GM10266 (cell line): ENCODE measurements around the gene MLN.

Source experiments
- DNase-seq: peaks from one replicate; pipeline ENCODE4 v3.0.0; 2012; ENCODE audit errors: extremely low spot score
- TF ChIP-seq, protein P1 (sequence below): IDR thresholded peaks from 2 replicates; pipeline ENCODE4 v1.5.1; 2012; ENCODE audit warnings: mild to moderate bottlenecking, low read depth; ENCODE audit not compliant: control insufficient read depth, insufficient read depth; ENCODE audit errors: missing control alignments

Gene MLN

DNA sequence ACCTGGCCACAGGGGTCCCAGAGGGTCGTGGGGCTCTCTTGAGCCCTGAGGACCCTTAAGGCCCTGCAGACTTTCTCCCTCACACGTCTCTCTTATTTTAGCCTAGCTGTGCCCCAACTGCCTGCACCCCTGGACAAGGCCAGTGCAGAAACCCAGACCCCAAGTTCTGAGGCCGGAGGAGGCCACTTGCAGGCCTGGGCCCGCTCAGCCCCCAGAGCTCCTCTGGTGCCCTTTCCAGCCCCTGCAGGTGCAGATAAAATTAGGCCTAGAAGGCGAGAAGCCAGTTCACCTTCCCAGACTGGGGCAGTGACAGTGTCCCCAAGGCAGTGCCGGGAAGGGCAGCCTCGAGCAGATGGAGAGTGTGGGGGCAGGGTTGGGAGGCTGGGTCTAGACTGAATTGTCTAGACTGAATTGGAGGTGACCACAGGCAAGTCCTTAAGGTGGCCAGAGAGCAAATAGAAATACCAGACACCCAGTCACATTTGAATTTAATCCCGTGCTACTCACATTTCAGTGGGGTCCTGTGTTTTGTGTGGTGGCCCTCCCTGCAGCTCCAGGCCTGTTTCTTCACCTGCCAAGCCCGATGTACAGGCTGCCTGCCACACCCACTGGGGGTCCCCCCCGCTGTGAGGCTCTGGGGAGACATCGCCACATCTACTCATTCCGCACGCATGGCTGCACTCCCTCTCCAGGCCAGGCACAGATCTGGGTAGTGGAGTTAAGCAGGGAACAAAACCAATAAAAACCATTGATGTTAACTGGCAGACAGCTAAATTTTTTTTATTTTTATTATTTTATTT lies 48.5 kb downstream of the MLN start:
- TF ChIP-seq, protein P1, sequence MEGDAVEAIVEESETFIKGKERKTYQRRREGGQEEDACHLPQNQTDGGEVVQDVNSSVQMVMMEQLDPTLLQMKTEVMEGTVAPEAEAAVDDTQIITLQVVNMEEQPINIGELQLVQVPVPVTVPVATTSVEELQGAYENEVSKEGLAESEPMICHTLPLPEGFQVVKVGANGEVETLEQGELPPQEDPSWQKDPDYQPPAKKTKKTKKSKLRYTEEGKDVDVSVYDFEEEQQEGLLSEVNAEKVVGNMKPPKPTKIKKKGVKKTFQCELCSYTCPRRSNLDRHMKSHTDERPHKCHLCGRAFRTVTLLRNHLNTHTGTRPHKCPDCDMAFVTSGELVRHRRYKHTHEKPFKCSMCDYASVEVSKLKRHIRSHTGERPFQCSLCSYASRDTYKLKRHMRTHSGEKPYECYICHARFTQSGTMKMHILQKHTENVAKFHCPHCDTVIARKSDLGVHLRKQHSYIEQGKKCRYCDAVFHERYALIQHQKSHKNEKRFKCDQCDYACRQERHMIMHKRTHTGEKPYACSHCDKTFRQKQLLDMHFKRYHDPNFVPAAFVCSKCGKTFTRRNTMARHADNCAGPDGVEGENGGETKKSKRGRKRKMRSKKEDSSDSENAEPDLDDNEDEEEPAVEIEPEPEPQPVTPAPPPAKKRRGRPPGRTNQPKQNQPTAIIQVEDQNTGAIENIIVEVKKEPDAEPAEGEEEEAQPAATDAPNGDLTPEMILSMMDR, result no peak
- DNase-seq, result no peak

DNA sequence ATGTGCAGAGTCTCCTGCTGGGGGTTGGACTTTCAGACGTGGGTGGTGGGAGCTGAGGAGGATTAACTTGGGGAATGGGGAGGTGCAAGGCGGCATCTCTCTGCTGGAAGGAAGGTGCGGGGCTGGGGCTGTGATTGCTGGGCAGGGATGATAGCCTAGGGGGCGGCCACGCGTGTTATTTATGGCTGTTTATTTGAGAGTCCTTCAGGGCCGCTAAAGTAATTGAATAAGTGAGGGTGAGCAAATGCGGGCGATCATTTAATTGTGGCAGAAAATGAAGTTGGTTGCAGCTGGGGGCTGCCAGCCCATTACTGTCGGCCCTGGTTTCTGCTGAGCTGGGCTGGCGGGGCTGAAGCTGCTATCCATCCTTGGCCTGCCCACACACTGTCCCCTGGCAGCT lies 49.6 kb downstream of the MLN start:
- TF ChIP-seq, protein P1, result no peak
- no peak for DNase-seq

DNA sequence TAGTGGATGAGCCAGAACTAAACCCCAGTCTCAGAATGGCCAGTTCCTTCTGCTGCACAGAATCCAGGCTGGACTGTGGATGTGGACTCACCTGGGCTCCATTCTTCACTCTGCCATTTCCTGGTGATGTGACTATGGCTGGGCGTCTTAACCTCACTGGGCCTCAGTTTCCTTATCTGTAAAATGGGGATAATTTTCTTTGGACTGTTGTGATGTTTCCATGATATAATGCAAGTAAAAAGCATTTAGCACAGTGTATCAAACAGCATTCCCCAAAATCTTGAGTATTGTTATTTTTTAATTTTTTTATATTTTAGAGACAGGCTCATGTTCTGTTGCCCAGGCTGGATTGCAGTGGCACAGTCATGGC lies 51.2 kb downstream of the MLN start:
- DNase-seq, result no peak
- TF ChIP-seq, protein P1, result no peak

DNA sequence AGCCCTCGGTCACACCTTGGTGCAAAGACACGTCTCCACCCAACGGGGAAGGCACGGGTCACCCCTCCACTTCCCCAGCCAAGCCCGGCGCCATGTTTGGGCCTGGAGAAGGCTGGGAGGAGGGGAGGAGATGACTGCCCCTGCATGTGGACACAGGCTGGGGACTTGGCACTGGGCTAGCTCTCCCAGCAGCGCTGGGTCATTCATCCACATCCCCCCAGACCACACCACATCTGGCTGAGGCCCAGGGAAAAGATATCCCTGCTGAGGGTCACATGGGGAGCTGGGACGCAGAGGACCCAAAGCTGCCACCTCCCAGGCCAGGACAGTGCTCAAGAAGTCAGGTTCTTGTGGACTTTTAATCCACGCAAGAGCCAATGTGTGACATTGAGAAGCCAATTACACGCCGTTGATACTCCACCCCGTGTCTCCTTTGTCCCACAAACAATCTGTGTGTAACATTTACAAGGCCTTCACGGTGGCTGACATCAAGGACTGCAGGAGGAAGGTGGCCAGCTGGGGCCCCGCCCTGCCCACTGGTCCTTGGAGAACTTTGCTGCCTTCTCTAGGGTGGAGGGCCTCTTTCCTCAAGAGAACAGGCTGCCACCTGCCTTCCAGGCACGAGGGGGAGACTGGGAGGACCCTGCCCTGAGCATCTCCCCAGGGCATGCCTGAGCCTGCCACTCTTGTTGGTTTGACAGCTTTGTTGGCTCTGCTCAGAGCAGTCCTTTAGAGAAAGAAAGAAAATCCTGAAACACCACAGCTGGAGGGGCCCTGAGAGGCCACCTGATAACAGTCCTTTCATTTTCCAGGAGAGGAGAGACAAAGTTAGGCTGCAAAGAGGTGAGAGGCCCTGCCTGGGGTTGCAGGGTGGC lies 51.8 kb downstream of the MLN start:
- TF ChIP-seq, protein P1, result no peak
- no peak for DNase-seq

DNA sequence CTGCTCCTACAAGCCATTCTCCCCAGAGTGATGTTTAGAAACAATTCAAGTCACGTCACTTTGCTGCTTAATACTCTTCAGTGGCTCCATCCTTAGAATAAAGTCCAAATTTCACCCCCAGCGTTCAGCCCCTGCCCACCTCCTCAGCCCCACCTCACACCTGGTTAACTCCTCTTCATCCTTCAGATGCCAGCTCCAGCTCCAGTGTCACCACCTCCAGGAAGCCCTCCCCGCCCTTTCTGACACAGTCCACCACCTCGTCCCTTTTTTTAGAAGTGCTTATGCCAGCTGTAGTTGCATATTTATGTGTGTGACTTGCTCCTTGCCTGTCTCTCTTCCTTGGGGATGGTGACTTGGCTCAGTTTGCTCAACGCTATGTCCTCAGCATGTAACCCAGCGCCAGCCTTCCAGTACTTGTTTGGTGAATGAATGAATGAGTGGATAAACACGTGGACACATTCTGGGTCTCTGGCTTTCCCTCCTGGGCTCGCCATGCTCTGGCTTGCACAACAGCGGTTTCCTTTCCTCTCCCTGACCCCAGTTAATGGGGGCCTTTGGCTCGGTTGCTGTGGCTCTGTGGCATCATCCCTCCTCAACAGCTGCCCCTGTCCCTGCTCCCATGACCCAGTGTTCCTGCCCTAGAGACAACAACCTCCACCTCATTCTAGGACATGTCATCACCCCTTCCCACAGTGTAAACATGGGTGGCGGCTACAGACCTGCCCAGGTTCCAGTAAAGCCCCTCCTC lies 53.4 kb downstream of the MLN start:
- DNase-seq, result no peak
- TF ChIP-seq, protein P1, result no peak

DNA sequence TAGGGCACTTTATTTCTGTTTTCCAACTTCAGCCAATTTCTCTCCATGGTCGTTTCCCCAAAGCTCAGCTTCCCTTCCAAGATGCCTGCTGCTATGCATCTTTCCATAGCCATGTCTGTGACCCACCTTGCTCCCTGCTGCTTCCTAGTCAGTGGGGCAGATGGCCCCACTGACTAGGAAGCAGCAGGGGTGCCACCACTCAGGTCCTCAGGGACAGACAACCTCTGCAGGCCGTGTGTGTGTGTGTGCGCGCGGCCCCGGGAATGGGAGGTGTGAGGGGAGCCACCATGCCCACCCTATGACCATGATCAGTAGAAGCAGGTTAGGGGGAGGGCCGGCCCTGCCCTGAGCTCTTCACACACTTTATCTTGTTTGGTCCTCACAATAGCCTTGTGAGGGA lies 54.4 kb downstream of the MLN start:
- TF ChIP-seq, protein P1, result no peak
- no peak for DNase-seq
